ENCODE results near the gene NTN5.
A peak's percentile ranks its signal among the peaks of the same experiment; 100 is the strongest.

GRCh38 chr19:48713041-48713863 is 40.4 kb upstream of the NTN5 start:
- TF ChIP-seq CTCF (IDR thresholded peaks at IDR 0.05), result peak in 1 of 7 experiments; percentile 11
- no peak for TF ChIP-seq POLR2AphosphoS5 (IDR thresholded peaks at IDR 0.05)
- TF ChIP-seq EP300 (IDR thresholded peaks at IDR 0.05), result no peak
